Tibial artery (tissue), 4 donors: ENCODE data around the gene CNIH1.

Source experiments
- DNase-seq, 2 donors: peaks; one replicate each; pipeline ENCODE4 v3.0.0-alpha.2; 2019
- H3K27ac ChIP-seq, 2 donors: fragments of 200-600 bp; sonication (generic) in 1 of 2; 1 replicate in 1 of 2; 2 replicates in 1 of 2; pipeline ENCODE4 v1.5.1; 2018 to 2019; ENCODE audit warnings: mild to moderate bottlenecking in 1 of 2
- H3K27me3 ChIP-seq, 2 donors: fragments of 200-600 bp; sonication (generic) in 1 of 2; one replicate each; pipeline versions ENCODE4 v1.5.1 to v1.6.0; 2016 to 2019
- H3K36me3 ChIP-seq, 3 donors: fragments of 200-600 bp; sonication (generic) in 2 of 3; one replicate each; pipeline ENCODE4 v1.5.1; 2016 to 2019; ENCODE audit warnings: mild to moderate bottlenecking in 2 of 3
- H3K4me1 ChIP-seq, 4 donors: fragments of 200-600 bp; sonication (generic) in 2 of 4; 1 replicate in 3 of 4; 2 replicates in 1 of 4; pipeline ENCODE4 v1.5.1; 2016 to 2019
- H3K4me3 ChIP-seq, 2 donors: fragments of 200-600 bp; sonication (generic) in 1 of 2; 1 replicate in 1 of 2; 2 replicates in 1 of 2; pipeline ENCODE4 v1.5.1; 2018 to 2019; ENCODE audit warnings: mild to moderate bottlenecking in 2 of 2
- H3K9me3 ChIP-seq, 3 donors: fragments of 200-600 bp; sonication (generic) in 1 of 3; one replicate each; pipeline ENCODE4 v1.5.1; 2016 to 2019
- intact Hi-C: fragments of 100-400 bp; cut with DNase I; formaldehyde crosslinking; loops from one replicate; pipeline ENCODE4 v1.15.0; 2023; ENCODE audit warnings: low total_unique reads
- TF ChIP-seq, protein P1 (sequence below), 2 experiments: fragments of 200-600 bp in 1 of 2; fragments of 450-650 bp in 1 of 2; IDR thresholded peaks; one replicate each; pipeline ENCODE4 v1.5.1; 2017 to 2019; ENCODE audit warnings: antibody characterized with exemption in 2 of 2, mild to moderate bottlenecking in 1 of 2, moderate library complexity in 1 of 2

The CNIH1 gene

GRCh38 chr14:54474232-54474793 lies 33.1 kb upstream of the CNIH1 start:
- TF ChIP-seq, protein P1, sequence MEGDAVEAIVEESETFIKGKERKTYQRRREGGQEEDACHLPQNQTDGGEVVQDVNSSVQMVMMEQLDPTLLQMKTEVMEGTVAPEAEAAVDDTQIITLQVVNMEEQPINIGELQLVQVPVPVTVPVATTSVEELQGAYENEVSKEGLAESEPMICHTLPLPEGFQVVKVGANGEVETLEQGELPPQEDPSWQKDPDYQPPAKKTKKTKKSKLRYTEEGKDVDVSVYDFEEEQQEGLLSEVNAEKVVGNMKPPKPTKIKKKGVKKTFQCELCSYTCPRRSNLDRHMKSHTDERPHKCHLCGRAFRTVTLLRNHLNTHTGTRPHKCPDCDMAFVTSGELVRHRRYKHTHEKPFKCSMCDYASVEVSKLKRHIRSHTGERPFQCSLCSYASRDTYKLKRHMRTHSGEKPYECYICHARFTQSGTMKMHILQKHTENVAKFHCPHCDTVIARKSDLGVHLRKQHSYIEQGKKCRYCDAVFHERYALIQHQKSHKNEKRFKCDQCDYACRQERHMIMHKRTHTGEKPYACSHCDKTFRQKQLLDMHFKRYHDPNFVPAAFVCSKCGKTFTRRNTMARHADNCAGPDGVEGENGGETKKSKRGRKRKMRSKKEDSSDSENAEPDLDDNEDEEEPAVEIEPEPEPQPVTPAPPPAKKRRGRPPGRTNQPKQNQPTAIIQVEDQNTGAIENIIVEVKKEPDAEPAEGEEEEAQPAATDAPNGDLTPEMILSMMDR (IDR thresholded peaks at IDR 0.05) = no peak
- H3K27me3 ChIP-seq = no peaks in the 10 kb centered on the region
- H3K4me1 ChIP-seq = peaks cover 0 to 51% (median 15%) of the 10 kb centered on the region in 4 donors
- no peak for DNase-seq
- peaks cover 10 to 28% (median 14%) of the 10 kb centered on the region in 3 donors for H3K36me3 ChIP-seq
- intact Hi-C loops = no loop called here
- H3K9me3 ChIP-seq = no peaks in the 10 kb centered on the region
- H3K27ac ChIP-seq = peak overlapping the region; percentile 15 to 17
- no peak overlapping the region for H3K4me3 ChIP-seq

DNA sequence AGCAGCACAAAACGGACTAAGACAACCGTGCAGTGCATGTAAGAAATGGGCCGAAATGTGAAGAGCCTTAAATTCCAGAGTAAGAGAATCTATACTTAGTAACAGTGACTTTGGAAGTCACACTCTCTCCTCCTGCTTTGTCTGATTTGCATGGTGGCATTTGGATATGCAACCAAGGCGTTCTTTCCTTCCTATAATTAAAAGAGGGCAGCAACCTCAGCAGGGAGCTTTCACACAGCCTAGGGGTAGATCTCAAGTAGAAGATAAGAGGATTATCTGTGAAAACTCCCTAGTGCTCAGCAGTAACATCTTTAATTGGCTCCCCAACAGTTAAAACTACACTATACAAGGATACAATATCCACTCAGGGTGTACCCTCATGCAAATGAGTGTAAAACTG lies 31.1 kb upstream of the CNIH1 start:
- TF ChIP-seq, protein P1 (IDR thresholded peaks at IDR 0.05) = no peak
- Histone ChIP-seq H3K27me3 (no peaks in the 10 kb centered on the region), H3K9me3 (no peaks in the 10 kb centered on the region), H3K36me3 (peaks cover 0 to 11% (median 4%) of the 10 kb centered on the region in 3 donors), H3K4me3 (no peak overlapping the region), H3K4me1 (peaks cover 0 to 51% (median 15%) of the 10 kb centered on the region in 4 donors), H3K27ac (no peak overlapping the region)
- no peak for DNase-seq
- intact Hi-C loops = no loop called here

DNA sequence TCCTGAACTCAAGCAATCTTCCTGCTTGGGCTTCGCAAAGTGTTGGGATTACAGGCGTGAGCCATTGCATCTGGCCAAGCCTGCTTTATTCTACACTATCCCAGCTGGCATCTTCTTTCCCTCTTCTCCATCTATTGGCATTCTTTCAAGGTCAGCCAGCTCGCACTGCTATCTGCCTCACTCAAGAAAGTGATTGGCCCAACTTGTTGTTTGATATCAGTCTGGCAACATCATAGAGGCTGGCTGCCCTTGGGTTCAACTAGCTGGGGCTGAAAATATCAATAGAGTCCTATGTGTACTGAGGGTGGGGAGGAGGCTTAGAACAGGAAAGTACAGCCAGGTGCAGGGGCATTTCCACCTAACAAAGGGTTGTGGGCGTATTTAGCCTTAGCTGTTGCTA lies 30.5 kb upstream of the CNIH1 start:
- TF ChIP-seq, protein P1 (IDR thresholded peaks at IDR 0.05) = no peak
- Histone ChIP-seq H3K4me1 (peaks cover 0 to 51% (median 15%) of the 10 kb centered on the region in 4 donors), H3K27ac (peak overlapping the region in 1 of 2 donors; percentile 60)

GRCh38 chr14:54470701-54471100 lies 29.5 kb upstream of the CNIH1 start:
- intact Hi-C loops = no loop called here
- DNase-seq = no peak
- Histone ChIP-seq H3K27me3 (no peaks in the 10 kb centered on the region), H3K4me1 (peaks cover 0 to 43% (median 15%) of the 10 kb centered on the region in 4 donors), H3K9me3 (no peaks in the 10 kb centered on the region), H3K27ac (peak overlapping the region; percentile 19 to 60), H3K36me3 (peaks cover 0 to 11% (median 0%) of the 10 kb centered on the region in 3 donors), H3K4me3 (no peak overlapping the region)
- TF ChIP-seq, protein P1 (IDR thresholded peaks at IDR 0.05) = no peak

More for the DNA sequence above, 30.5 kb upstream of the CNIH1 start:
- peaks cover 0 to 11% (median 4%) of the 10 kb centered on the region in 3 donors for H3K36me3 ChIP-seq
- H3K27me3 ChIP-seq = no peaks in the 10 kb centered on the region
- DNase-seq = no peak
- no peak overlapping the region for H3K4me3 ChIP-seq
- no peaks in the 10 kb centered on the region for H3K9me3 ChIP-seq
- intact Hi-C loops = no loop called here

DNA sequence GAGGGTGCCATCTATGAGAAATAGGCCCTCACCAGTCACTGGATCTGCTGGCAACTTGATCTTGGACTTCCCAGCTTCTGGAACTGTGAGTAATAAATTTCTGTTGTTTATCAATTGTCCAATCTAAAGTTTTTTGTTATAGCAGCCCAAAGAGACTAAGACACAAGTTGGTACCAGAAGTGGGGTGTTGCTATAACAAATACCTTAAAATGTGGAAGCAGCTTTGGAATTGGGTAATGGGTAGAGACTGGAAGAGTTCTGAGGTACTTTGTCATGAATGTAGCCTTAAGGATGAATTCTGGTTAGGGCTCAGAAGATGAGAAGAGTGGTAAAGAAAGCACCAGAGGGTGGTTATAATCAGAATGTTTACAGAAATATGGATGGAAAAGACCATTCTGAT lies 26.1 kb upstream of the CNIH1 start:
- Histone ChIP-seq H3K4me3 (no peak overlapping the region), H3K4me1 (peaks cover 0 to 22% (median 12%) of the 10 kb centered on the region in 4 donors), H3K9me3 (no peaks in the 10 kb centered on the region), H3K27ac (no peak overlapping the region), H3K36me3 (no peaks in the 10 kb centered on the region), H3K27me3 (no peaks in the 10 kb centered on the region)
- intact Hi-C loops = no loop called here
- DNase-seq = no peak
- TF ChIP-seq, protein P1 (IDR thresholded peaks at IDR 0.05) = no peak
